NCI-H146 treated with DMSO at 0.1 percent for 48 hours (cell line): Measurements from ENCODE around the gene MVB12B.

ENCODE experiments used
- DNase-seq: peaks from one replicate; lab custom pipeline; 2025; ENCODE audit not compliant: unreplicated experiment; lab: John Stamatoyannopoulos, UW

MVB12B gene

GRCh38 chr9:126383406-126384046 is 56.9 kb downstream of the MVB12B start:
- DNase-seq = no peak

GRCh38 chr9:126384926-126385325 is 58.3 kb downstream of the MVB12B start:
- DNase-seq = no peak

- DNase-seq = no peak
Observed at GRCh38 chr9:126386088-126386487, 59.5 kb downstream of the MVB12B start.

GRCh38 chr9:126386776-126387175 is 60.1 kb downstream of the MVB12B start:
- no peak for DNase-seq

DNA sequence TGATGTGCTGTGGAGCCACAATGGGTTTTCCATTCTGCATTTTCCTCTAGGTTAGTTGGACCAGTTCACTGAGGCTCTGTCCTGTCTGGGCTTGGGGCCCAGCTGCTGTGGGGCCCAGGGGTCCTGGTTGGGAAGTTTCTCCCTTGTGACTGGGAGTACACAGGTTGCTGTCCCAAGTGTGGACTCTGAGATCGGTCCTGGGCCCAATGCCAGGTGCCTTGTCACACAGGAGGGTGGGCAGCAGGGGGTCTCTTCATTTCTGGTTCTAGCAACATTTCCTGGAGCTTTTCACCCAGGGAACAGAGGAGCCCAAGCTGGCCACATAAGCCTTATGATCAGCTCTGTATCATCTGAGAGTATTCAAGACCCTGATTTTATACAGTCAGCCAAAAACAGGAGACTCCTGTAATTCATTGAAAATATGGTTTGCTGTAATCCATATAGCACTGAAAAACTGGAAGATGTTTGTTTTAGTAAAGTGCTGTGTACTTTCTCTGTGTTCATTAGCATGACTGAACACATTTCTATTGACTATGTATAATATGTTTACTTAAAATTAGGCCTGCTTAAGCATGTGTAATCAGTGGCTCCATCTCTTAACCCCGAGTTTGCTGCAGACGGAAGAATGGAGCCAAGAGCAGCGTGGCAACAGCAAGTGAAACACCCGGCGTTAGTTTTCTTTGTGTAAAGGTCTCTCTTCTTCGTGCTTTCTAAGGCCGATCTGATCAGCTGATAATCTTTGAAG is 62.5 kb downstream of the MVB12B start:
- no peak for DNase-seq

- no peak for DNase-seq
Observed at GRCh38 chr9:126389992-126390391, 63.4 kb downstream of the MVB12B start.

DNA sequence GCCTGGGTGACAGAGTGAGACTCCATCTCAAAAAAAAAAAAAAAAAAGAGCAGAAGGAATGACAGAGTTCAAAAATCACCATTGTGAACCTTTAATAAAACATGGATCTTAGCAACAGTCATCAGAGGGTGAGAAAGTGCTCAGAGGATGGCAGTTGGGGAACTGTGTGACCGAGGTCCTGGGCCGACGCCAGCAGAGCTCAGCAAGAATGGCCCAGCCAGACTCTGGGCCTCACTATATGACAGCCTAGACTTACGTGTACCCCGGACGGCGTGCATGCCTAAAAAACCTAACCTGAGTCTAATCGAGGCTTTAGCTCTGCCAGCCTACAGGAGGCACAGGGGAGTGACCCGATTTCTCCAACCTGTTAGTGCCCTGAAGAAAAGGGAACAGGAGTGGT is 64.3 kb downstream of the MVB12B start:
- no peak for DNase-seq

GRCh38 chr9:126391713-126392661 is 65.4 kb downstream of the MVB12B start:
- no peak for DNase-seq

- no peak for DNase-seq
Observed at GRCh38 chr9:126392662-126393371, 66.2 kb downstream of the MVB12B start.

GRCh38 chr9:126393876-126394275 is 67.2 kb downstream of the MVB12B start:
- DNase-seq = no peak

GRCh38 chr9:126394802-126395201 is 68.2 kb downstream of the MVB12B start:
- DNase-seq = no peak

DNA sequence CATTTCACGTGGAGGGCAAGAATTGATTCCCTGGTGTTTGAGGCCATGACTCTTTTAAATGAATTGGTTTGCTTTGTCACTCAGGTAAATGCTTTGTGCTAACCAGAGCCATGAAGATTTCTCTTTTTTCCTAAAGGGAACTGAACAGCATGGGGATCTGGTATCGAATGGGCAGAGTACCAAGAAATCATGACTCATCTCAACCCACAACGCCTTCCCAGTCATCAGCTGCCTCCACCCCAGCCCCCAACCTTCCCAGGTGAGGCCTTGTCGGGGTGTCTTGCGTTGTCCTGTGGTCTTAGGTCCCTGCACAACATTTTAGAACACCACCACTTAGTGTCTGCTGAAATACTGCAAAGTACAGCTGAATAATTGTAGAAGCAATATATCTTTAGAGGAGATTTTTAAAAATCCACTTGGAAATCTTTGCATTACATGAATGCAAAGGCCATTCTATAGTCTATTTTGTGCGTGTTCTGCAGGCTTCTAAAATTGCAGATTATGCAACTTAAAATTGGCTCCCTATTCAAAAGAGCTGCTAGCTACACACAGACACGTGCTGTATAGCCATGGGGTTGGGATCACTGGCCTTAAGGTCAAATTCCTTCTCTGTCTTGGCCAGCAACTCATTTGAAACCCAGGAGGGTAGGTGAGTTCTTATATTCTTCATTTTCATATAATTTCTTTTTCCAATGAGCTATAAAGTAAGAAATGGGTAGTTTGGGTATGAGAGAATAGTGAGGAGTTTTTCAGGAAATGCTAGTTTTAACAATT is 69.0 kb downstream of the MVB12B start:
- DNase-seq = no peak

DNA sequence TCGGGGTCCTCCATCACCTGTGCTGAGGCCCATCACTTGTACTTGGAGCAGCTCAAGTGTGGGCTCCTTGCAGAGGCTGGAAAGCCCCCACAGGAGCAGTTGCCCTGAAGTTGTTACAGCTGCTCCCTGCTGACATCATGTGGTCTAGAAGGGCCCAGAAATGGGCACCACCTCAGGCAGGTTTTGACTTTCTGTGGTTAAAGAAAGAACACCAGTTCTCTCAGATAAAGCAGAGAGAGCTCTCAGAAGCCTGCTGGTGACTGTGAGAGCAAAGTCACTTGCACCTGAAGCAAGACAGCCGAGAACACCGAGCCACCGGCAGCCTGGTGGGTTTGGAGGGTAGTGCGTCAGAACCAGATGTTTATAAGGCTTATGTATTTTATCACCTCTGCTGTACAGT is 70.4 kb downstream of the MVB12B start:
- DNase-seq = no peak

- no peak for DNase-seq
Observed at GRCh38 chr9:126398403-126399058, 71.9 kb downstream of the MVB12B start.

GRCh38 chr9:126399251-126399650 is 72.6 kb downstream of the MVB12B start:
- DNase-seq = no peak

GRCh38 chr9:126399789-126400188 is 73.2 kb downstream of the MVB12B start:
- DNase-seq = no peak

- DNase-seq = no peak
Observed at GRCh38 chr9:126400571-126400970, 73.9 kb downstream of the MVB12B start.

- DNase-seq = no peak
Observed at GRCh38 chr9:126401107-126401506, 74.5 kb downstream of the MVB12B start.

- no peak for DNase-seq
Observed at GRCh38 chr9:126401581-126401980, 75.0 kb downstream of the MVB12B start.

DNA sequence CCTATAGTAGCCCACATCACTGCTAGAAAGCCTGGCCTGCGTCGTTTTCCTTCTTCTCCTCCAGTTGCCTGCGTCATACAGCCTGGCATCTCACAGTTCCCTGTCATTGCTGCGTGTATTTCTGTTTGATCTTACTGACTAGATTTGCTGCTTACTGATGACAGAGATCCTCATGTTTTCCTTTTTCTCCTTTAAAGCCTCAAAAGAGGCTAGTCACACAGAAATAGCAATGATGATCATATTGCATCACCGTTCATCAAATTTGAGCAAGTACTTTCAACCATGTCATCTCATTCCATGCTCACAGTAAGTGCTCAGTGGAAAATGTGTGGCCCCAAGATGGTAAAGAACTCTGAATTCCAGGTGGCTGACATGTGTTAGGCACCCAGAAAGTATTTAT is 76.8 kb downstream of the MVB12B start:
- DNase-seq = no peak
